Nephron progenitor cell (in vitro differentiated cells): ENCODE results near the gene VTI1A.

Source experiments
- DNase-seq: peaks from one replicate; pipeline ENCODE4 v3.0.0; 2021
- H3K27ac Mint-ChIP-seq: 2 replicates; pipeline ENCODE4 v1.8.0; 2021; ENCODE audit warnings: mild to moderate bottlenecking, moderate library complexity, mixed read lengths
- H3K27me3 Mint-ChIP-seq: 2 replicates; pipeline ENCODE4 v1.8.0; 2021; ENCODE audit warnings: mild to moderate bottlenecking, low read depth, mixed read lengths; ENCODE audit not compliant: poor library complexity
- H3K36me3 Mint-ChIP-seq: 2 replicates; pipeline ENCODE4 v1.8.0; 2021; ENCODE audit warnings: low read depth, mixed read lengths
- H3K4me1 Mint-ChIP-seq: 2 replicates; pipeline ENCODE4 v1.8.0; 2021; ENCODE audit warnings: mixed read lengths
- H3K4me3 Mint-ChIP-seq: 2 replicates; pipeline ENCODE4 v1.8.0; 2021; ENCODE audit warnings: mild to moderate bottlenecking, moderate library complexity, mixed read lengths
- H3K9me3 Mint-ChIP-seq: 2 replicates; pipeline ENCODE4 v1.8.0; 2021; ENCODE audit warnings: mild to moderate bottlenecking, moderate library complexity, mixed read lengths
- TF ChIP-seq, protein P1 (sequence below): fragments of 200-600 bp; sonication (generic); IDR thresholded peaks from 2 replicates; pipeline ENCODE4 v1.5.0; 2021; ENCODE audit warnings: antibody characterized with exemption

The VTI1A gene

DNA sequence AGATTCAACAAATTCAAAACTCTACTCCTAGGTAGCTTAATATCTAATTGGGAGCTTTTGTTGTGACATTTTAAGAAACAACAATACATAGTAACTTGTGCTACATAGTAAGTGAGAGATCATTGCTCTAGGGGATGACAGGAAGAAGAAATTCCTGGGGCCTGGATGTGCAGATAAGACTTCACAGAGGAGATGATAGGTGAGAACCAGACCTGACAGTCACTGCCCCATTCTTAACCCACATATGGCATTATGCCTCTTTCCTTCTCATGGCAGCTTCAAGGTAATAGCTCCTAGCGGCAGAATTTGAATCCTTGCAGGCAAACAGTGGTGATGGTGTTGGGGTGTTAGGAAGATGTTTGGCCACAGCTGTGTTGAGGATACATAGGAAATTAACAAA is 233.6 kb downstream of the VTI1A start:
- H3K4me3 Mint-ChIP-seq, result no peak overlapping the region
- no peak for DNase-seq
- no peaks in the 10 kb centered on the region for H3K4me1 Mint-ChIP-seq
- TF ChIP-seq, protein P1, sequence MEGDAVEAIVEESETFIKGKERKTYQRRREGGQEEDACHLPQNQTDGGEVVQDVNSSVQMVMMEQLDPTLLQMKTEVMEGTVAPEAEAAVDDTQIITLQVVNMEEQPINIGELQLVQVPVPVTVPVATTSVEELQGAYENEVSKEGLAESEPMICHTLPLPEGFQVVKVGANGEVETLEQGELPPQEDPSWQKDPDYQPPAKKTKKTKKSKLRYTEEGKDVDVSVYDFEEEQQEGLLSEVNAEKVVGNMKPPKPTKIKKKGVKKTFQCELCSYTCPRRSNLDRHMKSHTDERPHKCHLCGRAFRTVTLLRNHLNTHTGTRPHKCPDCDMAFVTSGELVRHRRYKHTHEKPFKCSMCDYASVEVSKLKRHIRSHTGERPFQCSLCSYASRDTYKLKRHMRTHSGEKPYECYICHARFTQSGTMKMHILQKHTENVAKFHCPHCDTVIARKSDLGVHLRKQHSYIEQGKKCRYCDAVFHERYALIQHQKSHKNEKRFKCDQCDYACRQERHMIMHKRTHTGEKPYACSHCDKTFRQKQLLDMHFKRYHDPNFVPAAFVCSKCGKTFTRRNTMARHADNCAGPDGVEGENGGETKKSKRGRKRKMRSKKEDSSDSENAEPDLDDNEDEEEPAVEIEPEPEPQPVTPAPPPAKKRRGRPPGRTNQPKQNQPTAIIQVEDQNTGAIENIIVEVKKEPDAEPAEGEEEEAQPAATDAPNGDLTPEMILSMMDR, result no peak
- H3K36me3 Mint-ChIP-seq, result no peaks in the 10 kb centered on the region
- no peak overlapping the region for H3K27ac Mint-ChIP-seq
- peaks cover 3% of the 10 kb centered on the region for H3K27me3 Mint-ChIP-seq
- no peaks in the 10 kb centered on the region for H3K9me3 Mint-ChIP-seq

DNA sequence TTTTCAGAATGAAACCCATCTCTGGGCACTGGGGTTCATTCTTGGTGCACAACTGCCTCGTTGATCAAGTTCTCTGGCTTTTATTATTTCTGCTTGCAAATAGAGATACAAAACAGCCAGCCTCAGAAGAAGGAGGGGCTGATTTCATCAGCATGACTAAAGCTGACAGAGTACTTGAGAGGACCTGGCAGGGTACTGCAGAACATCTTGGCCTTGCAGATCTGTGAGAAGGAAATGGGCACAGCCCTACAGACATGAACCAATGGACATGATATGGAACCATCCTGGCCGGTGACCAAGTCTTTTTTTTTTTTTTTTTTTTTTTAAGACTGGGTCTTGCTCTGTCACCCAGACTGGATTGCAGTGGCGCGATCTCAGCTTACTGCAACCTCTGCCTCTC is 240.6 kb downstream of the VTI1A start:
- H3K4me1 Mint-ChIP-seq, result no peaks in the 10 kb centered on the region
- no peak for DNase-seq
- H3K9me3 Mint-ChIP-seq, result no peaks in the 10 kb centered on the region
- TF ChIP-seq, protein P1, result no peak
- no peak overlapping the region for H3K27ac Mint-ChIP-seq
- H3K4me3 Mint-ChIP-seq, result no peak overlapping the region
- H3K36me3 Mint-ChIP-seq, result no peaks in the 10 kb centered on the region
- peaks cover 3% of the 10 kb centered on the region for H3K27me3 Mint-ChIP-seq

DNA sequence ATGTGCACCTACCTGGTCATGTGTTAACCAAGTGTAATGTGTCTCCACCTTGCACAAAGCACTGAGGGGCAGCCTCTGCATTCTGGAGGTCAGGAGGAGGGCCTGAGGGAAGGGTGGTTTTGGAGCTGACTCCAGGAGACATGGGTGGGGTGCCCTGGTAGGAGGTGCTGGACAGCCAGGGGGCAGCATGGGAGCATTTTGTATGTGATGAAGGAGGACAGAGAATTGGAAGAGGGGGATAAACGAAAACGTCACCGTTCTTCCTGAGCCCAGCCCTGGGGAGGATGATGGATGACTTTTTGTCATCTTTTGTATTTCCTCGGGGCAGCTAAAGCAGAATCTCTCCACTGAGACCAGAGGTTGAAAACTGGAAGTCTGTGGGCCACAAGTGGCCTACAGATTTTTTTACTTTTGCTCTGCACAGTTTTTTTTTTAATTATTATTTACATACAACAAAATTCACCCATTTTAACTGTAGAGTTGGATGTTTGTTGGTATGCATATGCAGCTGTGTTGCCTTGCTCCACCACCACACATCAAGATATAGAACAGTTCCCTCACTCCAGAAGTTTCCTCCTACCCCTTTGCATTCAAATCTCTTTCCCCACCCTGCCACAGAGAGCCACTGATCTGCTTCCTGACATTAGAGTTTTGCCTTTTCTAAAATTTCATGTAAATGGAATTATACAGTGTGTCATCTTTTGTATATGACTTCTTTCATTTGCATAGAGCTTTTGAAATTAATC is 242.5 kb downstream of the VTI1A start:
- peaks cover 3% of the 10 kb centered on the region for H3K27me3 Mint-ChIP-seq
- H3K4me1 Mint-ChIP-seq, result no peaks in the 10 kb centered on the region
- H3K4me3 Mint-ChIP-seq, result no peak overlapping the region
- no peaks in the 10 kb centered on the region for H3K9me3 Mint-ChIP-seq
- TF ChIP-seq, protein P1, result peak; percentile 34
- H3K27ac Mint-ChIP-seq, result no peak overlapping the region
- H3K36me3 Mint-ChIP-seq, result no peaks in the 10 kb centered on the region
- peak; percentile 41 for DNase-seq

DNA sequence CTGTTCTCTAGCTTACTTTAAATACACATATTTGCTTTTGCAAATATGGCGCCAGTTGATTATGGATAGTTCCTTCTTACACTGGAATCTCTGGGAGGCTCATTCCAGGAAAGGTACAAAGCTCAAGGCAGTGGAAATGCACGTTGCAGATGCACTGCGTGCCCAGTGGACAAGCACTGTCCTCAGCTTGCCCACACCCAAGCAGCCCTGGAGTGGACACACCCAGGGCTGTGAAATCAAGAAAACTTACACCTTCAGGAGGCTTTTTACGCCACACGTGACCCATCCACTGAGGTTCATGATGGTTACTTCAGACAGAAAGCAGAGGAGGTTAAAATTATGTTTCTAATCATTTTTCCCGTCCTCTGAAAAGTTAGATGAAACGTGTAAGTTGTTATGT is 248.5 kb downstream of the VTI1A start:
- H3K9me3 Mint-ChIP-seq, result no peaks in the 10 kb centered on the region
- H3K27me3 Mint-ChIP-seq, result peaks cover 5% of the 10 kb centered on the region
- DNase-seq, result no peak
- H3K36me3 Mint-ChIP-seq, result peaks cover 6% of the 10 kb centered on the region
- no peak overlapping the region for H3K27ac Mint-ChIP-seq
- no peak overlapping the region for H3K4me3 Mint-ChIP-seq
- H3K4me1 Mint-ChIP-seq, result peaks cover 11% of the 10 kb centered on the region
- TF ChIP-seq, protein P1, result no peak

DNA sequence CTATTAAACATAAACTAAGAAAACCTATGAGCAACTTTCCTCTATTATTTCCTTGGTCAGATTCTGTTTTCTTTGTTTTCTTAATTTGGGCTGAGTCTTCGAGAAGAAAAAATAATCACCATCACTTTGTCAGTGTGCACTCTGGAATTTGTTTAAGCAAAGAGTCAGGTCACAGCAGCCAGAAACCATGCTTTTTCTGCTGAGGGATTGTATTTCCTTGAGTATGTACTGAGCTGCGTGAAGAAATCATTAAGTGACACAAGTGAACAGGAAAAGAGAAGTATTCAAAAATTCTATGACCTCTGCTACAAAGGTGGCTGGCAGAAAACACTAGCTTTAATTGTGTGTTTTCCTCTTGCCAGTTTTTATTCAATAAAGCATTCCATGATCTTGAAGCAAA is 249.6 kb downstream of the VTI1A start:
- Mint-ChIP-seq H3K4me3 (no peak overlapping the region), H3K36me3 (peaks cover 6% of the 10 kb centered on the region), H3K27ac (no peak overlapping the region), H3K9me3 (no peaks in the 10 kb centered on the region), H3K27me3 (peaks cover 5% of the 10 kb centered on the region), H3K4me1 (peaks cover 11% of the 10 kb centered on the region)
- TF ChIP-seq, protein P1, result no peak
- no peak for DNase-seq
